Jurkat, Clone E6-1 (cell line): ENCODE results near the gene HOXA10.

Experiments used
- DNase-seq: peaks from one replicate; pipeline ENCODE4 v3.0.0-alpha.2; 2011; ENCODE audit warnings: low read depth, low spot score
- H3K4me3 ChIP-seq: 2 replicates; pipeline ENCODE4 v1.5.1; 2011; ENCODE audit warnings: mild to moderate bottlenecking, low read length, control low read depth, moderate library complexity

Gene HOXA10

GRCh38 chr7:27140126-27140857 is 33.8 kb downstream of the HOXA10 start:
- no peak overlapping the region for H3K4me3 ChIP-seq
- no peak for DNase-seq

GRCh38 chr7:27139334-27140125 is 34.6 kb downstream of the HOXA10 start:
- no peak for DNase-seq
- no peak overlapping the region for H3K4me3 ChIP-seq

- no peak overlapping the region for H3K4me3 ChIP-seq
- DNase-seq: no peak
Measured at GRCh38 chr7:27138985-27139333, 35.2 kb downstream of the HOXA10 start.

- no peak overlapping the region for H3K4me3 ChIP-seq
- no peak for DNase-seq
Measured at GRCh38 chr7:27138472-27138871, 35.6 kb downstream of the HOXA10 start.

- no peak overlapping the region for H3K4me3 ChIP-seq
- DNase-seq: no peak
Measured at GRCh38 chr7:27137640-27138315, 36.3 kb downstream of the HOXA10 start.

- no peak overlapping the region for H3K4me3 ChIP-seq
Measured at GRCh38 chr7:27134392-27134791, 39.7 kb downstream of the HOXA10 start.

GRCh38 chr7:27133409-27134231 is 40.5 kb downstream of the HOXA10 start:
- H3K4me3 ChIP-seq: no peak overlapping the region
- DNase-seq: no peak

More at GRCh38 chr7:27134392-27134791, 39.7 kb downstream of the HOXA10 start:
- no peak for DNase-seq

- no peak overlapping the region for H3K4me3 ChIP-seq
- DNase-seq: no peak
Measured at GRCh38 chr7:27132978-27133377, 41.1 kb downstream of the HOXA10 start.

- no peak overlapping the region for H3K4me3 ChIP-seq
- no peak for DNase-seq
Measured at GRCh38 chr7:27132214-27132613, 41.9 kb downstream of the HOXA10 start.

GRCh38 chr7:27131390-27131819 is 42.7 kb downstream of the HOXA10 start:
- no peak for DNase-seq
- no peak overlapping the region for H3K4me3 ChIP-seq

- DNase-seq: no peak
- no peak within 1 kb of the TSS for H3K4me3 ChIP-seq
Measured at GRCh38 chr7:27130540-27131389, 43.4 kb downstream of the HOXA10 start, which contains the start of gene HOXA4. Gene HOXA4, minus strand, starts transcription at chr7:27130757. Its CDS starts 24 bp downstream, at chr7:27130733.

GRCh38 chr7:27129729-27130539 is 44.2 kb downstream of the HOXA10 start:
- no peak overlapping the region for H3K4me3 ChIP-seq
- DNase-seq: no peak

- DNase-seq: no peak
- no peak overlapping the region for H3K4me3 ChIP-seq
Measured at GRCh38 chr7:27128776-27129728, 45.1 kb downstream of the HOXA10 start.

- no peak overlapping the region for H3K4me3 ChIP-seq
- DNase-seq: no peak
Measured at GRCh38 chr7:27128034-27128433, 46.1 kb downstream of the HOXA10 start.

- no peak for DNase-seq
- H3K4me3 ChIP-seq: no peak overlapping the region
Measured at GRCh38 chr7:27126596-27127327, 47.4 kb downstream of the HOXA10 start.

- no peak overlapping the region for H3K4me3 ChIP-seq
- no peak for DNase-seq
Measured at GRCh38 chr7:27125986-27126394, 48.1 kb downstream of the HOXA10 start.
